Hepatocyte (in vitro differentiated cells): ENCODE measurements around the gene TUBG1. TPM values are rescaled to one million over a fixed set of nuclear protein-coding genes. Genes with fewer than 3 reads are reported as not detected.
"Not testable (repeated sequence)": the region's sequence is repeated elsewhere in the genome, so short reads cannot be mapped to it uniquely, and the experiment has no call there.

Experiments used
- DNase-seq: peaks from one replicate; pipeline ENCODE4 v3.0.0-alpha.2; 2016; ENCODE audit warnings: low spot score
- H2AFZ ChIP-seq: fragments of 200-600 bp; sonication (generic); 2 replicates; pipeline ENCODE4 v1.6.0; 2016; ENCODE audit warnings: antibody characterized with exemption, mild to moderate bottlenecking
- H3K27ac ChIP-seq: fragments of 200-600 bp; sonication (generic); 2 replicates; pipeline ENCODE4 v1.5.1; 2016; ENCODE audit warnings: mild to moderate bottlenecking
- H3K27me3 ChIP-seq: fragments of 200-600 bp; sonication (generic); 2 replicates; pipeline ENCODE4 v1.6.1; 2016
- H3K36me3 ChIP-seq: fragments of 200-600 bp; sonication (generic); replicated peaks from 2 replicates; pipeline ENCODE4 v1.5.1; 2016; ENCODE audit warnings: low read depth; ENCODE audit not compliant: insufficient read depth
- H3K4me1 ChIP-seq: fragments of 200-600 bp; sonication (generic); 2 replicates; pipeline ENCODE4 v1.5.1; 2016; ENCODE audit warnings: mild to moderate bottlenecking, moderate library complexity; ENCODE audit not compliant: insufficient read depth
- H3K4me2 ChIP-seq: fragments of 200-600 bp; sonication (generic); 2 replicates; pipeline ENCODE4 v1.6.0; 2016
- H3K4me3 ChIP-seq: fragments of 200-600 bp; sonication (generic); 2 replicates; pipeline ENCODE4 v1.5.1; 2016; ENCODE audit warnings: mild to moderate bottlenecking
- H3K79me2 ChIP-seq: fragments of 200-600 bp; sonication (generic); 2 replicates; pipeline ENCODE4 v1.6.0; 2017; ENCODE audit warnings: mild to moderate bottlenecking
- H3K9me2 ChIP-seq: fragments of 200-600 bp; sonication (generic); replicated peaks from 2 replicates; pipeline ENCODE4 v1.6.0; 2017; ENCODE audit warnings: mild to moderate bottlenecking; ENCODE audit not compliant: insufficient read depth
- H3K9me3 ChIP-seq: fragments of 200-600 bp; sonication (generic); 2 replicates; pipeline ENCODE4 v1.5.1; 2016; ENCODE audit warnings: low read depth, mild to moderate bottlenecking
- H4K20me1 ChIP-seq: fragments of 200-600 bp; sonication (generic); 2 replicates; pipeline ENCODE4 v1.6.0; 2016; ENCODE audit warnings: mild to moderate bottlenecking; ENCODE audit not compliant: insufficient read depth, poor library complexity, severe bottlenecking
- CTCF ChIP-seq: fragments of 200-600 bp; sonication (generic); IDR thresholded peaks from 2 replicates; pipeline ENCODE4 v1.5.1; 2016; ENCODE audit warnings: antibody characterized with exemption, mild to moderate bottlenecking; ENCODE audit not compliant: poor library complexity
- EZH2 ChIP-seq: fragments of 200-600 bp; sonication (generic); IDR thresholded peaks from 2 replicates; pipeline ENCODE4 v1.6.1; 2016; ENCODE audit warnings: antibody characterized with exemption, mild to moderate bottlenecking, borderline replicate concordance
- EZH2phosphoT487 ChIP-seq: fragments of 200-600 bp; sonication (generic); IDR thresholded peaks from one replicate; pipeline ENCODE4 v1.6.1; 2018; ENCODE audit warnings: antibody characterized with exemption, mild to moderate bottlenecking, low read depth, moderate library complexity; ENCODE audit not compliant: unreplicated experiment, severe bottlenecking
- WGBS: methylation state at CpG from one replicate; pipeline ENCODE4 v1.1.6; 2016; ENCODE audit warnings: low lambda C conversion rate; ENCODE audit errors: missing lambda C conversion rate; 5-methylcytosine and 5-hydroxymethylcytosine counted together
- polyA plus RNA-seq: library from polyadenylated mRNA; unstranded; fragments of >200 nt; fragmentation: Nextera tagmentation; extraction: Ambion mirVana; gene quantifications from 2 replicates; pipeline ENCODE4 v1.2.1, GENCODE V29; 2016
- total RNA-seq: library from RNA; depleted of rRNA; stranded (reverse); fragments of >200 nt; gene quantifications from 2 replicates; pipeline ENCODE4 v1.2.3, GENCODE V29; 2014

Gene TUBG1
- total and polyA plus RNA-seq, 2 experiments from 2014 or later = 33.7 to 81.2 TPM

DNA sequence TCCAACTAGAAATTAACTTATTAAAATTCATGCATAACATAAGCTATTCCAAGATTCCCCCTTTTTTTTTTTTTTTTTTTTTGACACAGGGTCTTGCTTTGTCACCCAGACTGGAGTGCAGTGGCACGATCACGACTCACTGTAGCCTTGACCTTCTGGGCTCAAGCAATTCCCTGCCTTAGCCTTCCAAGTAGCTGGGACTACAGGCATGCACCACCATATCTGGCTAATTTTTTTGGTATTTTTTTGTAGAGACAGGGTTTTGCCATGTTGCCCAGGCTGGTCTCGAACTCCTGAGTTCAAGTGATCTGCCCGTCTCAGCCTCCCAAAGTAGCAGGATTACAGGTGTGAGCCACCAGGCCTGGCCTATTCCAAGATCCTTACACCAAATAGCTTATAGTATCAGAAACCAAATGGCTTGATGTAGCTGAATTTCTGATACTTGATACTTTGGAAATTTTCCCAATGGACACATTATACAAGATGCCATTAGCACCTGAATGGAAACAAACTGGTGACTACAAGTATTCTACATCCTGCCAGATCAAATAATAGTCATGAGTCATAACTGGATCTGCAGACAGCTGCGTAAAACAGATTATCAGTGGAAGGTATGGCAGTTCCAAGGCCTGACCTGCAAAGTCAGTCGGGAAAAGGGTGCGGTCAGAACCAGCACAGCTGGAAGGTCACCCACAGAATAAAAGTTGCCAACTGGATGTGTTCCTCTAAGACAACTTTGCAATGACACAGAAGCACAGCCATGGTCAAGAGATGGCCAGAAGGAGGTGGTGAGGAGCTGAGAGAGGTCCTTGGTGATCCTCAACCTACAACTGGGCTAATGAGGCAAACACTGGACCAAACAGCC lies 14.5 kb downstream of the TUBG1 start:
- Histone ChIP-seq H3K36me3 (no peaks in the 10 kb centered on the region), H2AFZ (no peak overlapping the region), H3K27ac (no peak overlapping the region), H3K4me3 (no peak overlapping the region), H3K4me2 (no peak overlapping the region), H3K4me1 (no peaks in the 10 kb centered on the region), H3K9me2 (no peaks in the 10 kb centered on the region), H3K27me3 (no peaks in the 10 kb centered on the region), H3K9me3 (no peaks in the 10 kb centered on the region), H3K79me2 (no peaks in the 10 kb centered on the region), H4K20me1 (no peaks in the 10 kb centered on the region)
- peak; percentile 23 for DNase-seq
- 90% methylated on average over 7 of the region's 7 CpGs for WGBS
- no peak for TF ChIP-seq CTCF
- TF ChIP-seq EZH2phosphoT487 = no peak
- no peak for TF ChIP-seq EZH2

DNA sequence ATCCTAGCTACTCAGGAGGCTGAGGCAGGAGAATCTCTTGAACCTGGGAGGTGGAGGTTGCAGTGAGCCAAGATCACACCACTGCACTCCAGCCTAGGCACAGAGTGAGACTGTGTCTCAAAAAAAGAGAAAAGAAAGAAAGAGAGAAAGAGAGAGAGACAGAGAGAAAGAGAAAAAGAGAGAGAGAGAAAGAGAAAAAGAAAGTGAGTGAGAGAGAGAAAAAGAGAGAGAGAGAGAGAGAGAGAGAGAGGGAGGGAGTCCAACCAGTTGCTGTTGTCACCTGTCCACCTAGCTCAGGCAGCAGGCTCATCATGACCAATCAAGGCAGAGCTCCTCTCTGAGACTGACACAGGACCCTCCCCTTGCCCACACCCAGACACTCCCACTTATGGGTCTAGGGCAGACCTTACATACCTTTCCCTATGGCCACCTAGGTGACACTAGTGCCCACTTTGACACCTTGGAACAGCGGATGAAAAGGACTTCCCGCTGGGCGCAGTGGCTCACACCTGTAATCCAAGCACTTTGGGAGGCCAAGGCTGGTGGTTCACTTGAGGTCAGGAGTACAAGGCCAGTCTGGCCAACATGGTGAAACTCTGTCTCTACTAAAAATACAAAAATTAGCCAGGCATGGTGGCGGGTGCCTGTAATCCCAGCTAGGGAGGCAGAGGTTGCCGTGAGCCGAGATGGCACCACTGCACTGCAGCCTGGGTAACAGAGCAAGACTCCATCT lies 17.7 kb downstream of the TUBG1 start:
- not testable (repeated sequence) for H3K4me2 ChIP-seq, H3K79me2 ChIP-seq, H3K9me2 ChIP-seq, H3K9me3 ChIP-seq, DNase-seq, H2AFZ ChIP-seq, H3K4me1 ChIP-seq, H4K20me1 ChIP-seq, H3K36me3 ChIP-seq, H3K27me3 ChIP-seq, H3K27ac ChIP-seq, H3K4me3 ChIP-seq
- WGBS = 100% methylated on average over 6 of the region's 6 CpGs

DNA sequence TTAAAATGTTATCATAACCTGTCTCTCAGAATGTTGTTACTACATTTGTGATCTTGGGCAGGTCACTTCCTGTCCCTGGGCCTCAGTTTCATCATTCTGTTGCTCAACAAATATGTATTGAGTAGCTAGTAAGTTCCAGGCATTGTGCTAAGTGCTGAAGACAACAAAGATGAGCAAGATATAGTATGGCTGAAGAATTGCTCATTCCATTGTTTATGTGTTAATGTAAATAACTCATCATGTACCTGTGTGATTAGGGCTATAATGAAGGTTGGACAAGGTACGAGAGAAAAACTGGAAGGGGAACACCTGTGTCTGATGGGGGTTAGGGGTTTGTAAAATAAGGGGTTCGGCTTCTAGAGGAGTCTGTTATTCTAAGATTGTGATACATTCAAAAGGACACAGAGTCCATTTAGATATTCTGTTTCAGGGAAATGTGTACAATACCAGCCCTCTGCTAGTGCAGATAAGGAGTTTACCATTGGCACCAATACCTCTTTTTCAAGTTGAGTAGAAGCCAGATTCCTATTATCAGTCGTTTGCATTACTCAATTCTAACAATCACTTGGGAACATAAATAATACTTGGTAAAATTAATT lies 20.0 kb downstream of the TUBG1 start:
- DNase-seq = no peak
- no peak overlapping the region for H3K27ac ChIP-seq
- WGBS = 83% methylated on average over 3 of the region's 3 CpGs
- no peaks in the 10 kb centered on the region for H4K20me1 ChIP-seq
- no peak for TF ChIP-seq EZH2
- TF ChIP-seq EZH2phosphoT487 = no peak
- TF ChIP-seq CTCF = no peak
- no peaks in the 10 kb centered on the region for H3K9me3 ChIP-seq
- no peaks in the 10 kb centered on the region for H3K79me2 ChIP-seq
- H3K4me3 ChIP-seq = no peak overlapping the region
- no peak overlapping the region for H3K4me2 ChIP-seq
- no peaks in the 10 kb centered on the region for H3K27me3 ChIP-seq
- no peaks in the 10 kb centered on the region for H3K9me2 ChIP-seq
- H3K4me1 ChIP-seq = no peaks in the 10 kb centered on the region
- H3K36me3 ChIP-seq = no peaks in the 10 kb centered on the region
- H2AFZ ChIP-seq = no peak overlapping the region

- Histone ChIP-seq H3K36me3 (no peaks in the 10 kb centered on the region), H2AFZ (no peak overlapping the region), H3K9me3 (no peaks in the 10 kb centered on the region), H3K4me1 (no peaks in the 10 kb centered on the region), H3K9me2 (no peaks in the 10 kb centered on the region), H3K27ac (peak overlapping the region; percentile 88), H3K4me3 (no peak overlapping the region), H3K4me2 (no peak overlapping the region), H3K27me3 (no peaks in the 10 kb centered on the region), H4K20me1 (no peaks in the 10 kb centered on the region), H3K79me2 (no peaks in the 10 kb centered on the region)
- DNase-seq = peak; percentile 66
- TF ChIP-seq EZH2phosphoT487 (no peak), CTCF (no peak), EZH2 (no peak)
- 77% methylated on average over 9 of the region's 9 CpGs for WGBS
Observed at GRCh38 chr17:42632949-42633444, 23.5 kb downstream of the TUBG1 start.
